Measurements from ENCODE around the gene P2RY2. TPM values are rescaled to one million over a fixed set of nuclear protein-coding genes. Genes with fewer than 3 reads are reported as not detected.
A peak's percentile ranks its signal among the peaks of the same experiment; 100 is the strongest.
"Not testable (repeated sequence)": the region's sequence is repeated elsewhere in the genome, so short reads cannot be mapped to it uniquely, and the experiment has no call there.

Gene P2RY2
- total RNA-seq, 1 donor, result under 0.01 TPM

- no peak overlapping the region for H3K4me3 ChIP-seq (ENCODE audit: low read depth, low read length)
- DNase-seq (ENCODE audit: low read depth), result no peak
- TF ChIP-seq, protein P1, sequence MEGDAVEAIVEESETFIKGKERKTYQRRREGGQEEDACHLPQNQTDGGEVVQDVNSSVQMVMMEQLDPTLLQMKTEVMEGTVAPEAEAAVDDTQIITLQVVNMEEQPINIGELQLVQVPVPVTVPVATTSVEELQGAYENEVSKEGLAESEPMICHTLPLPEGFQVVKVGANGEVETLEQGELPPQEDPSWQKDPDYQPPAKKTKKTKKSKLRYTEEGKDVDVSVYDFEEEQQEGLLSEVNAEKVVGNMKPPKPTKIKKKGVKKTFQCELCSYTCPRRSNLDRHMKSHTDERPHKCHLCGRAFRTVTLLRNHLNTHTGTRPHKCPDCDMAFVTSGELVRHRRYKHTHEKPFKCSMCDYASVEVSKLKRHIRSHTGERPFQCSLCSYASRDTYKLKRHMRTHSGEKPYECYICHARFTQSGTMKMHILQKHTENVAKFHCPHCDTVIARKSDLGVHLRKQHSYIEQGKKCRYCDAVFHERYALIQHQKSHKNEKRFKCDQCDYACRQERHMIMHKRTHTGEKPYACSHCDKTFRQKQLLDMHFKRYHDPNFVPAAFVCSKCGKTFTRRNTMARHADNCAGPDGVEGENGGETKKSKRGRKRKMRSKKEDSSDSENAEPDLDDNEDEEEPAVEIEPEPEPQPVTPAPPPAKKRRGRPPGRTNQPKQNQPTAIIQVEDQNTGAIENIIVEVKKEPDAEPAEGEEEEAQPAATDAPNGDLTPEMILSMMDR (IDR thresholded peaks at IDR 0.05; ENCODE audit: insufficient read depth, low read depth, low read length), result no peak
These were observed 52.2 kb downstream of the P2RY2 start for GRCh38 chr11:73270016-73270854.

DNA sequence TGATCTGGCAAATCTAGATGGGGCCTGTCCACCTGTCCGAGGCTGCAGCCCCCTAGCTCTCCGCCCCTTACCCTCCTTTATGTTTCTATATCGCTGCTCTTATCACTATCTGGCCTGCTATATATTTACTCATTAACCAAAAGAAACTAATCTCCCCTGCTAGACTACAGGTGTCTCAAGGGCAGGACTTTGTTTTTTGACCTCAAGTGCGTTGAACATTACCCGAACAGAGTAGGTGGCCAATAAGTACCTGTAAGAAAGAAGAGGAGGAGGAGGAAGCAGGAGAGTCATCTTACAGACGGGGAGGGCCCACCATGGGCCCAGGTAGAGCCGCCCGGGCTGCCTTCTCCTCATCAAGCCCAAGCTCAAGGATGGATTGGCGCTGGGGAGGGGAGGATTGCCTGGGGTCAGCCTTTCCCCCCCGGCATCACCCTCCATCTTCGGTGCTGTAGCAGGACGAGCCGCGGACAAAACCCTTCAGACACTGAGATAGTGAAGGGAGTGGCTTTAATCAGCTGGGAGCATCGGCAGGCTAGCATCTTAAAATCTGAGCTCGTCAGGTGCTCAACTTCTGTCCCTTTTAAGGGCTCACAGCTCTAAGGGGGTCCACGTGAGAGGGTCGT, 52.9 kb downstream of the P2RY2 start:
- DNase-seq (ENCODE audit: low read depth), result no peak
- TF ChIP-seq, protein P1 (IDR thresholded peaks at IDR 0.05; ENCODE audit: insufficient read depth, low read depth, low read length), result no peak
- no peak overlapping the region for H3K4me3 ChIP-seq (ENCODE audit: low read depth, low read length)

DNA sequence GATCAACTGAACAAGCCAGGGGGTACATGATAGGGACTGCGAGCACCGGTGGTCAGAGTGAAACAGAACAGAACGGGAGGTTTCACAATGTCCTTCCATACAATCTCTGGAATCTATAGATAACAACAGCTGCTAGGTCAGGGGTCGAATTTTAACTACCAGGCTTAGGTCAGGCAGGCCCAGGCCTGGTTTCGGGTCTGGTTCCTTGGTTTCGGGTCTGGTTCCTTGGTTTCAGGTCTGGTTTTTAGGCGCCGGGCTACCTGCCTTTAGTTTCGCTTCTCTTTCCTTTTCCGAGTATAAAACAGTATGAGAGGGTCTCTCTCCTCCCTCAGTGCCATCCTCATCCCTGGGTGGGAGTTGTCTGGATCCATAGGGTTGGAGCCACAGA, 53.4 kb downstream of the P2RY2 start:
- H3K4me3 ChIP-seq (ENCODE audit: low read depth, low read length), result not testable (repeated sequence)
- peak; percentile 36 for DNase-seq (ENCODE audit: low read depth)

GRCh38 chr11:73271936-73272679, 54.0 kb downstream of the P2RY2 start, which contains the start of gene P2RY6:
P2RY6 (plus strand) TSS chr11:73272338; CDS start chr11:73296519, 24,181 bp downstream.
- no peak within 1 kb of the TSS for H3K4me3 ChIP-seq (ENCODE audit: low read depth, low read length)
- TF ChIP-seq, protein P1 (IDR thresholded peaks at IDR 0.05; ENCODE audit: insufficient read depth, low read depth, low read length), result no peak
- DNase-seq (ENCODE audit: low read depth), result peak; percentile 56

DNA sequence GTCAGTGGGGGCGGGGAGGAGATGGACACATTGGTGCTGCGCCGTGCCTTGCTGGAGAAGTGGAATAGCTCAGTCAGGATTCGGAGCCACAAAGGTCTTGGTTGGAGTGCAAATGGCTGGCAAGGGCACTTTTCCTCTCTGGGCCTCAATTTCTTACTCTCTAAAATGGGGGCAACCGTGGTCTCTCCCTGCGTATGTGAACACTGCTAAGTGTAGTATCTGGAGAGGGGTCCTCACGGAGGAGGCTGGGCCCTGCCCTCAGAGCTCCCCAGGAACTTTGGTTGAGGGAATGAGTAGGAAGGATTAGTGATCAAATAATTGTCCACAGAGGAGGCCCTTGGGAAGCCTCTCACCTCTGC, 54.6 kb downstream of the P2RY2 start:
- TF ChIP-seq, protein P1 (IDR thresholded peaks at IDR 0.05; ENCODE audit: insufficient read depth, low read depth, low read length), result no peak
- DNase-seq (ENCODE audit: low read depth), result no peak

DNA sequence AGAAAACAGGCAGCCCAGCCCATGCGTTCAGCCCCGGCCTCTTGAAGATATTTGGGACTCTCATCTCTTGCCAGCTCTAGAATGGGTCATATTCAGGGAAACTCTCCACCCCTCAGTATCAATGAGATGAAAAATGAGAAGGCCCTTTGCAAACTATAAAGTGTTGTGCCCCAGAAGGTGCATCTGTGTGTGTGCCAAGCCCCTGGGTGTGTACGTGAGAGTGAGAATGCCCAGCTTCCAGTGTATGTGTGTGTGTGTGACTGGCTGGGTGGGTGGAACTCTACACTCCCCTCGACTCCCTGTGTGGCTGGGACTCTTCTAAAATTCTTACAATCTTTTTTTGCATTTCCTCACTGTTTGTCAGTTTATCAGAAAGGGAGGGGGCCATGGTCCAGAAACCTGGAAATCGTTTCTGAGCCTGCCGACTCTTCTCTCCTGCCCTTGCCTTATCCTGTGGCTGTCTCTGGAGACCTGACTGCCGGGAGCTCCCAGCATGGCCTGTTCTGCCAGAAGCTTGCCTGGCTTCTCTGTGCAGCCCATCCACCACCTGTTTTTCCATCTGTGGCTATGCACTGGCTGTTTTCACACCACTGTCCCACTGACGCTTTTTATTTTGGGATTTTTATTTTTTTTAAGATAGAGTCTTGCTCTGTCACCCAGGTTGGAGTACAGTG, 55.3 kb downstream of the P2RY2 start:
- DNase-seq (ENCODE audit: low read depth), result no peak
- no peak overlapping the region for H3K4me3 ChIP-seq (ENCODE audit: low read depth, low read length)
- TF ChIP-seq, protein P1 (IDR thresholded peaks at IDR 0.05; ENCODE audit: insufficient read depth, low read depth, low read length), result no peak

More for the DNA sequence above, 54.6 kb downstream of the P2RY2 start:
- no peak overlapping the region for H3K4me3 ChIP-seq (ENCODE audit: low read depth, low read length)

GRCh38 chr11:73274191-73274590, 56.1 kb downstream of the P2RY2 start:
- H3K4me3 ChIP-seq (ENCODE audit: low read depth, low read length); DNase-seq (ENCODE audit: low read depth): not testable (repeated sequence)
